Breast epithelium (tissue), 3 donors: ENCODE data around the gene IRX4.

Source experiments
- POLR2A ChIP-seq: fragments of 450-650 bp; IDR thresholded peaks from one replicate; pipeline ENCODE4 v1.6.1; 2016; ENCODE audit warnings: antibody characterized with exemption, mild to moderate bottlenecking, moderate library complexity
- POLR2AphosphoS5 ChIP-seq, 3 donors: sonication (generic); formaldehyde crosslinking; IDR thresholded peaks; one replicate each; pipeline ENCODE4 v1.6.1; 2017; ENCODE audit warnings: antibody characterized with exemption in 3 of 3
- TF ChIP-seq, protein P1 (sequence below), 3 donors: fragments of 450-650 bp; IDR thresholded peaks; one replicate each; pipeline ENCODE4 v1.5.1; 2016 to 2017; ENCODE audit warnings: antibody characterized with exemption in 3 of 3, mild to moderate bottlenecking in 3 of 3, moderate library complexity in 3 of 3

DNA sequence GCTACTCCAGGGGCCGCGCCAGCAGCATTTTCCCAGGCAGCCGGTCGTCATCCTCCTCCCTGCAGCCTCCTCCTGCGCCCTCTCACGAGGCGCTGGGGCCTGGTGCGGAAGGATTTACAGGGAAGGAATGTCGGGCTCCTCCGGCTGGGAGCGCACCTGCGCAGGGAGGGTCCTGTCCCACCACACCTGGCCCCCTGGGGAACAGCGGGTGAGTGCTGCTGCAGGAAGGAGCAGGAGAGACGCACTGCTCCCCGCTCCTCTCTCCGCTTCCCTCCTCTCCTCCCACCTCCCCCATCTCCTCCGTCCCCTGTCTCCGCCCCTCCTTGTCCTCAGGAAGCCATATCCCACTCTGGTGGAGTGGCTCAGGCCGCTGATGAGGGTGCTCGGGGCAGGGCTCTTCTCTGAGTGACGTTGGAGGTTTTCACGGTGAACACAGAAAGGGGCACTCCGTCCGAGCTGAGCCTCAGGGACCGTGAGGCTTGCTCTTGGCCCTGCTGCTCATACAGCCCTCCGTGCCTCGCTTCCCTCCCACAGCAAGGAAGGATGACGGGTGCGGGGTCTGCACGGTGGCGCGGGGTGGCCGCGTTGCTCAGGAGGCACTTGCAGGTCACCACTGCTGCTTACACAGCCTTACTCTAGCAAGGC, 31.3 kb downstream of the IRX4 start:
- TF ChIP-seq, protein P1, sequence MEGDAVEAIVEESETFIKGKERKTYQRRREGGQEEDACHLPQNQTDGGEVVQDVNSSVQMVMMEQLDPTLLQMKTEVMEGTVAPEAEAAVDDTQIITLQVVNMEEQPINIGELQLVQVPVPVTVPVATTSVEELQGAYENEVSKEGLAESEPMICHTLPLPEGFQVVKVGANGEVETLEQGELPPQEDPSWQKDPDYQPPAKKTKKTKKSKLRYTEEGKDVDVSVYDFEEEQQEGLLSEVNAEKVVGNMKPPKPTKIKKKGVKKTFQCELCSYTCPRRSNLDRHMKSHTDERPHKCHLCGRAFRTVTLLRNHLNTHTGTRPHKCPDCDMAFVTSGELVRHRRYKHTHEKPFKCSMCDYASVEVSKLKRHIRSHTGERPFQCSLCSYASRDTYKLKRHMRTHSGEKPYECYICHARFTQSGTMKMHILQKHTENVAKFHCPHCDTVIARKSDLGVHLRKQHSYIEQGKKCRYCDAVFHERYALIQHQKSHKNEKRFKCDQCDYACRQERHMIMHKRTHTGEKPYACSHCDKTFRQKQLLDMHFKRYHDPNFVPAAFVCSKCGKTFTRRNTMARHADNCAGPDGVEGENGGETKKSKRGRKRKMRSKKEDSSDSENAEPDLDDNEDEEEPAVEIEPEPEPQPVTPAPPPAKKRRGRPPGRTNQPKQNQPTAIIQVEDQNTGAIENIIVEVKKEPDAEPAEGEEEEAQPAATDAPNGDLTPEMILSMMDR (IDR thresholded peaks at IDR 0.05) = no peak
- TF ChIP-seq POLR2A (no peak), POLR2AphosphoS5 (IDR thresholded peaks at IDR 0.05) (no peak)
